ENCODE results near the gene RFC5. TPM values are rescaled to one million over a fixed set of nuclear protein-coding genes. Genes with fewer than 3 reads are reported as not detected.

RFC5 gene
- total RNA-seq, 1 donor from 2014 or later: 11.5 TPM

DNA sequence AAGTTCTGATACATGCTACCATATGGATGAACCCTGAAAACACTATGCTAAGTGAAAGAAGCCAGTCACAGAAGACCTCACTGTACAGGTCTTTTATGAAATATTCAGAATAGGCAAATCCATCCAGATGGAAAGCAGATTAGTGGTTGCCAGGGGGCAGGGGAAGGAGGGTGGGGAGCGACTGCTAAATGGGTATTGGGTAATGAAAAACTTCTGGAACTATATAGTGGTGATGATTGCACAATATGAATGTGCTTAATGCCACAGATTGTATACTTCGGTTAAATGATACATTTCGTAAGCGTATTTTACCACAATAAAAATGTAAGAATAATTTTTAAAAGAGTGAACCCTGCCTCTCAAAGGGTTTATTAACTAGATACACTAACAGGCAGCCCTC, 35.9 kb upstream of the RFC5 start:
- TF ChIP-seq, protein P1, sequence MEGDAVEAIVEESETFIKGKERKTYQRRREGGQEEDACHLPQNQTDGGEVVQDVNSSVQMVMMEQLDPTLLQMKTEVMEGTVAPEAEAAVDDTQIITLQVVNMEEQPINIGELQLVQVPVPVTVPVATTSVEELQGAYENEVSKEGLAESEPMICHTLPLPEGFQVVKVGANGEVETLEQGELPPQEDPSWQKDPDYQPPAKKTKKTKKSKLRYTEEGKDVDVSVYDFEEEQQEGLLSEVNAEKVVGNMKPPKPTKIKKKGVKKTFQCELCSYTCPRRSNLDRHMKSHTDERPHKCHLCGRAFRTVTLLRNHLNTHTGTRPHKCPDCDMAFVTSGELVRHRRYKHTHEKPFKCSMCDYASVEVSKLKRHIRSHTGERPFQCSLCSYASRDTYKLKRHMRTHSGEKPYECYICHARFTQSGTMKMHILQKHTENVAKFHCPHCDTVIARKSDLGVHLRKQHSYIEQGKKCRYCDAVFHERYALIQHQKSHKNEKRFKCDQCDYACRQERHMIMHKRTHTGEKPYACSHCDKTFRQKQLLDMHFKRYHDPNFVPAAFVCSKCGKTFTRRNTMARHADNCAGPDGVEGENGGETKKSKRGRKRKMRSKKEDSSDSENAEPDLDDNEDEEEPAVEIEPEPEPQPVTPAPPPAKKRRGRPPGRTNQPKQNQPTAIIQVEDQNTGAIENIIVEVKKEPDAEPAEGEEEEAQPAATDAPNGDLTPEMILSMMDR (IDR thresholded peaks at IDR 0.05): no peak
- TF ChIP-seq POLR2A (IDR thresholded peaks at IDR 0.05) (no peak), POLR2AphosphoS5 (IDR thresholded peaks at IDR 0.05; ENCODE audit: insufficient read depth in 1 of 2, low read depth in 1 of 2) (no peak)
- intact Hi-C loops (cut with DNase I): no loop called here
- DNase-seq (ENCODE audit: extremely low spot score in 2 of 2): no peak
- no peaks in the 10 kb centered on the region for H3K36me3 ChIP-seq
- no peak overlapping the region for H3K27ac ChIP-seq
- H3K9me3 ChIP-seq: no peaks in the 10 kb centered on the region
- H3K4me3 ChIP-seq: no peak overlapping the region
- no peaks in the 10 kb centered on the region for H3K4me1 ChIP-seq
- H3K27me3 ChIP-seq: no peaks in the 10 kb centered on the region

DNA sequence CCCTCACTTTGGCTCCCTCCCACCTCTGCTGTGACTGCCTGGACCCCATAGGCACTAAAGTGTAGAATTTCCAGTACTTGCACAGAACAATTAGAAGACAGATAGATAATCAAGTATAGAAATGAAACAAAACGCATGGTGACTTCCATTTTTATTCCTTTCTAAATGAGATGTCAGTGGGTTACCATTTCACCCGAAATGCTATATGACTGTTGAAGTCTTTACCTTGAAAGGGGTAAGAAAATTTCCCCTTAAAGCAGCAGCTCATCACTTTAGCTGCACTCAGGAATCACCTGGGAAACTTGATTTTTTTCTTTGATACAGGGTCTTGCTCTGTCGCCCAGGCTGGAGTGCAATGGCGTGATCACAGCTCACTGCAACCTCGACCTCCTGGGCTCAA, 35.2 kb upstream of the RFC5 start:
- TF ChIP-seq POLR2A (IDR thresholded peaks at IDR 0.05): no peak
- TF ChIP-seq, protein P1 (IDR thresholded peaks at IDR 0.05): no peak
- no peak for TF ChIP-seq POLR2AphosphoS5 (IDR thresholded peaks at IDR 0.05; ENCODE audit: insufficient read depth in 1 of 2, low read depth in 1 of 2)
- DNase-seq (ENCODE audit: extremely low spot score in 2 of 2): no peak
- Histone ChIP-seq H3K36me3 (no peaks in the 10 kb centered on the region), H3K27me3 (no peaks in the 10 kb centered on the region), H3K4me3 (no peak overlapping the region), H3K27ac (no peak overlapping the region), H3K4me1 (no peaks in the 10 kb centered on the region), H3K9me3 (no peaks in the 10 kb centered on the region)
- intact Hi-C loops (cut with DNase I): no loop called here

DNA sequence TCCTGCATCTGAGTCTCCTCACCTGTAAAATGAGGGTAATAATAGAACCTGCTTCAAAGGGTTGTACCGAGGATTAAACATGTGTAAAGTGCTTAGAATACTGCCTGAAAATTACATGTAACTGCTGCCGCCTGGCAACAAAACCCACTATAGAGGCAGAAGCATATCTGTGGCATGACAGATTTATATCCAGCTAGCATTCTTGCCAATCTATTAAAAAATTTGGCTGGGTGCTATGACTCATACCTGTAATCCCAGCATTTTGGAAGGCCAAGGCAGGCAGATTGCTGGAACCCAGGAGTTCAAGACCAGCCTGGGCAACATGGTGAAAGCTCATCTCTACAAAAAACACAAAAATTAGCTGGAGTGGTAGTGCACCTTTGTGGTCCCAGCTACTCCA, 31.3 kb upstream of the RFC5 start:
- H3K27ac ChIP-seq: no peak overlapping the region
- no peak for TF ChIP-seq POLR2A (IDR thresholded peaks at IDR 0.05)
- no peak for TF ChIP-seq POLR2AphosphoS5 (IDR thresholded peaks at IDR 0.05; ENCODE audit: insufficient read depth in 1 of 2, low read depth in 1 of 2)
- TF ChIP-seq, protein P1 (IDR thresholded peaks at IDR 0.05): no peak
- H3K36me3 ChIP-seq: no peaks in the 10 kb centered on the region
- no peaks in the 10 kb centered on the region for H3K4me1 ChIP-seq
- DNase-seq (ENCODE audit: extremely low spot score in 2 of 2): no peak
- no peaks in the 10 kb centered on the region for H3K9me3 ChIP-seq
- no peaks in the 10 kb centered on the region for H3K27me3 ChIP-seq
- no peak overlapping the region for H3K4me3 ChIP-seq
- intact Hi-C loops (cut with DNase I): no loop called here

DNA sequence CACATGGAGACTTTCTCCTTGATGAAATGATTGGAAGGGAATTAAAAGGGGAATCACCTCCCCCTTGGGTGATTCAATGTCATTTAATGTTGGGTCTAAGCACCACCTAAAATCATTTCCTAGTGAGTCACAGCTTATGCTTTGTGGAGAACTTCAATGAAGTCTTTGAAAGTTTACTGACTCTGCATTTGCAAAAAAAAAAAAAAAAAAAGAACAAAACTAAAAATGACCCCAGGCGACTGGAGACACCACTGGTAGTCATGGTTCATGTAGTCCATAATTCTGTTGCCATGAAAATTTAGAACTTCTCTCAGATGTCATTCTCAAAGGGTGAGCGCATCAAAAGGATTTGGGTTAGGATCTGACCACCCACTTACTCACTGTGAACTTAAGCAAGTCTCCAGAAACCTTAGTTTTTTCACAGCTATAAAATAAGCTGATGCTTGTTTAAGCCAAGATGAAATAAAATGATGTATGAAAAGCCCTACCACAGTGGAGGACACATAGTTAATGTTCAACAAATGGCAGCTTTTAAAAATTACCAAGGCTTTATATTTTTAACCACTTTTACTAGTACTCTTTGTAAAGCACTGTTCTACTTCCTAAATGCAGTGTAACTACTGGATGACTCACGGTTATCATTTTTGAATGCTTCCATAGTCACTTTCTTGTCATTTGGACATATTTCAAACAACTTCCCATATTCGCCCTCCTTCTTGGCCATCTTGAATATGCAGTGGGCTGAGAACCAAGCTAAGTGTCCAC, 29.6 kb upstream of the RFC5 start:
- intact Hi-C loops (cut with DNase I): no loop called here
- no peak for TF ChIP-seq POLR2A (IDR thresholded peaks at IDR 0.05)
- TF ChIP-seq, protein P1 (IDR thresholded peaks at IDR 0.05): no peak
- H3K36me3 ChIP-seq: no peaks in the 10 kb centered on the region
- H3K27ac ChIP-seq: no peak overlapping the region
- H3K27me3 ChIP-seq: no peaks in the 10 kb centered on the region
- no peaks in the 10 kb centered on the region for H3K4me1 ChIP-seq
- H3K9me3 ChIP-seq: no peaks in the 10 kb centered on the region
- no peak overlapping the region for H3K4me3 ChIP-seq
- DNase-seq (ENCODE audit: extremely low spot score in 2 of 2): no peak

DNA sequence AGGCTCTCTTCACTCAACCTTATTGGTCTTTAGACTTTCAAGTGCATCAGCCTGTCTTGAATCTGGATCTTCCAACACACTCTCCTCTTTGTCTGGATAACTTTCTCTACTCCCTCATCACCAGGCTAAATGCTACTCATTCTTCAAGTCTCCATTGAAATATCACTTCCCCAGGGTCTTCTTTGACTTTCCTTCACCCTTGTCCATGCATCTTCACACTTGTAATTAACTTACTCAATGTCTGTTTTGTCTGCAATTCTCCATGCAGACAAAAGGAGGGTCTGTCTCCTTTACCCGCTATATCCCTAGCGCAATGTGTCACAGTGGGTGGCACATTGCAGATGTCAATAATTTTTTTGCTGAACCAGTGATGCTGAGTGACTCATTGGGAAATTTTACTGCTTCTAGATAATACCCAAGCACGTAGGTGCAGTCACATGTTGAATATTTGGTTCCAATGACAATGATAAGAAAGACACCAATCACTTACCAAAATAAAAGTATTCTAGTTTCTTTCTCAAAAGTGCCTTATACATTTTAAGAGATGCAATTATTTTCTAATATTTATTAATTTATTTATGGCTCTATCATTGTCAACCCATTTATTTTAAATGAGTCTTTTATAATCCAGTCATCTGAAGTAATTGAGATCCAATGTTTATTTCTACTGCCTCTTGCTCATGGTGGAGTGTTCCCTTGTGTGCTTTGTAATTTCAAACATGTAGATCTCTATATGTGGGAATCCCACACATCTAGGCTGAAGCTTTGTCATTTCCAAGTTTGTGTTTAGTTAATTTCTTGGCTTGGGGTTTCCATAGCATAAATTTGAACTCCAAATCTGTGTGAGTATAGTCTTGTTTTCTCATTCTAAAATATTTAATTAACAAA, 21.7 kb upstream of the RFC5 start:
- no peak overlapping the region for H3K4me3 ChIP-seq
- H3K4me1 ChIP-seq: no peaks in the 10 kb centered on the region
- intact Hi-C loops (cut with DNase I): no loop called here
- TF ChIP-seq, protein P1 (IDR thresholded peaks at IDR 0.05): no peak
- TF ChIP-seq POLR2AphosphoS5 (IDR thresholded peaks at IDR 0.05; ENCODE audit: insufficient read depth in 1 of 2, low read depth in 1 of 2) (no peak), POLR2A (IDR thresholded peaks at IDR 0.05) (no peak)
- H3K36me3 ChIP-seq: no peaks in the 10 kb centered on the region
- no peak overlapping the region for H3K27ac ChIP-seq
- H3K27me3 ChIP-seq: no peaks in the 10 kb centered on the region
- H3K9me3 ChIP-seq: no peaks in the 10 kb centered on the region
- no peak for DNase-seq (ENCODE audit: extremely low spot score in 2 of 2)

Measured in vagina (tissue), 2 donors.